DND-41 (cell line): ENCODE data around the gene ZNF888.

Source experiments
- EZH2 ChIP-seq: IDR thresholded peaks from 3 replicates; pipeline ENCODE4 v1.6.1; 2012; ENCODE audit warnings: borderline replicate concordance, low read depth, mild to moderate bottlenecking, moderate library complexity, low read length, inconsistent platforms; ENCODE audit not compliant: severe bottlenecking
- TF ChIP-seq, protein P1 (sequence below): IDR thresholded peaks from 2 replicates; pipeline ENCODE4 v1.5.1; 2012; ENCODE audit warnings: borderline replicate concordance, low read length, moderate library complexity, mild to moderate bottlenecking; ENCODE audit not compliant: poor library complexity, severe bottlenecking; ENCODE audit errors: extremely low read depth

DNA sequence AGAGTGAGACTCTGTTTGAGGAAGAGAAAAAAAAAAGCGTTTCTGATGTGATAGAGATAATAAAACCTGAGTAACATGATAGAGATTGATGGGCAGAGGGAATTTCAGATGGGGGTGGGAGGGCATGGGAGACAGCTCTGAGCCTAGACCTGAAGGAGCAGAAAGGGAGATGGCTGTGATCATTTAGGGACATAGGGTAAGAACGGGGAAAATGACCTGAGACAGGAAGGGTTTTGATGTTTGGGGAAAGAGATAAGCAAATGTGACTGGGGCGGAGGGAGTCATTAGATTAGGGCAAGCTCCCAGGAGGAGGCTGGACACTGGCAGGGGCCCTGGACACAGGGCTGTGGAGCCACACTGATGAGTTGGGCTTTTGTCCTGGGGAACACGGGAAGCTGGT, 31.9 kb downstream of the ZNF888 start:
- TF ChIP-seq, protein P1, sequence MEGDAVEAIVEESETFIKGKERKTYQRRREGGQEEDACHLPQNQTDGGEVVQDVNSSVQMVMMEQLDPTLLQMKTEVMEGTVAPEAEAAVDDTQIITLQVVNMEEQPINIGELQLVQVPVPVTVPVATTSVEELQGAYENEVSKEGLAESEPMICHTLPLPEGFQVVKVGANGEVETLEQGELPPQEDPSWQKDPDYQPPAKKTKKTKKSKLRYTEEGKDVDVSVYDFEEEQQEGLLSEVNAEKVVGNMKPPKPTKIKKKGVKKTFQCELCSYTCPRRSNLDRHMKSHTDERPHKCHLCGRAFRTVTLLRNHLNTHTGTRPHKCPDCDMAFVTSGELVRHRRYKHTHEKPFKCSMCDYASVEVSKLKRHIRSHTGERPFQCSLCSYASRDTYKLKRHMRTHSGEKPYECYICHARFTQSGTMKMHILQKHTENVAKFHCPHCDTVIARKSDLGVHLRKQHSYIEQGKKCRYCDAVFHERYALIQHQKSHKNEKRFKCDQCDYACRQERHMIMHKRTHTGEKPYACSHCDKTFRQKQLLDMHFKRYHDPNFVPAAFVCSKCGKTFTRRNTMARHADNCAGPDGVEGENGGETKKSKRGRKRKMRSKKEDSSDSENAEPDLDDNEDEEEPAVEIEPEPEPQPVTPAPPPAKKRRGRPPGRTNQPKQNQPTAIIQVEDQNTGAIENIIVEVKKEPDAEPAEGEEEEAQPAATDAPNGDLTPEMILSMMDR: no peak
- no peak for TF ChIP-seq EZH2
